GM19035 (cell line): ENCODE data around the gene NFIX.

Source experiments
- ATAC-seq: cut with Tn5 transposase; IDR thresholded peaks from one replicate; pipeline ENCODE4 v1.9.1; 2021; ENCODE audit not compliant: unreplicated experiment

The NFIX gene

DNA sequence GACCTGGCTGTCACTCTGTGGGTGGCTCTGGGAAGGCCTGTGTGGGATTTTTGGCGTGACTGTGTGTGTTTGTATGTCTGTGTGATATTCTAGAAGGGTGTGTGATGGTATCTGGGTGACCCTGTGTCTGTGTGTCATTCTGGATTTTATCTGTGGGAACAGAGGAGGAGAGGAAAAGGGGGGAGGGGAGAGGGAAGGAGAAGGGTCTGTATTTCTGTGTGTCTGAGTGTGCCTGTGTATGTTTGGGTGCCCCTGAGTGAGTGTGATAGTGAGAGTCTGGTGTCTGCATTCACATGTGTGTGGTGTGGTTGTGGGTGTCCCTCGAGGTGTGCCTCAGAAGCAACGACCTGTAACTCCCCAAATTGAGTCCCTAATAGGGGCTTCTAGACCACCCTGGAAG is 8.1 kb upstream of the NFIX start:
- no peak for ATAC-seq

DNA sequence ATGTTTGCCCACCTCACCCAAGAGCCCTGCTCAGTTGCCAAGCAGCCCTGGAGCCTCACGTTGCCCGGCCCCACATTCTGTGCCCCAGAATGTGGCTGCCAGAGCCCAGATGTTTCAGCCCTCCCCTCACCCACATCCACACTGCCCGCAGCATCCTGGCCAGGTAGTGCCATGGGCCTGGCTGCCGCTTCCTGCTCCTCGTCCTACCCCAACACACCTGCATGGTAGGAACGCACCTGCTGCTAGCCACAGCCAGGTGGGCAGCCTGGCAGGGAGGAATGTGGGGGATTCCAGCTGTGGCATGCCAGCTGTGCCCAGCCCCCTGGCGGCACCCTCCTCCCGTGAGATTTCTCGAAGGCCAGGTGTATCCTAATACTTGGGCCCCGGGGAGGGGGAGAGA is 7.5 kb upstream of the NFIX start:
- ATAC-seq = no peak

DNA sequence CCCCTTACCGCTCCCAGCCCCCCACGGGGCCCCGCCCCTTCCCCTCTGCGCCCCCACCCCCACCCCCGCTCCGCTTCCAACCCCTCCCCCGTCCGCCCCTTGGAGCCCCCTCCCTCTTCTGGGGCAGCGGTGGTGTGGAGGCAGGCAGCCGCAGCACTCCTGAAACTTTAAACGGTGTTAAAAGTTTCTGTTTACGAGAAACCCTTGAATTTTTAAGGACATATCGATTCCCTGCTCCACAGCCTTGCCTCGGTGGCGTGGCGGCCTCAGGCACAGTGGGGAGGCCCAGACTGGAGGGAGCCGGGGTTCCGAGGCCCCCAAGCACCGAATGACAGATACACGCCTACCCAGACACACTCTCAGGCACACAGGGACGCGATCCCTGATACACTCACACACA is 4.8 kb upstream of the NFIX start:
- ATAC-seq = no peak

DNA sequence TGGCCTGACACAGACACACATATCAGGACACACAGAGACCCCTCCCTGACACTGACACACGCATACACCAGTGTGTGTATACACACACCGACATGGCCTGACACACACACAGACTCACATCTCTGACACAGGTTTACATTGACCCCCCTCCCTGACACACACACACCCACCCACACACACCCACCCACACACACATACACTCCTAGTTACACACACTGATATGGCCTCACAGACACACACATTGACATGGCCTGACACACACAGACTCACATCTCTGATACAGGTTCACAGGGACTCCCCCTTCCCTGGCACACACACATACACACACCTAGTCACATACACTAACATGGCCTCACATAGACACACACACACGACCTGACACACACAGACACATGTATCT is 4.4 kb upstream of the NFIX start:
- no peak for ATAC-seq

DNA sequence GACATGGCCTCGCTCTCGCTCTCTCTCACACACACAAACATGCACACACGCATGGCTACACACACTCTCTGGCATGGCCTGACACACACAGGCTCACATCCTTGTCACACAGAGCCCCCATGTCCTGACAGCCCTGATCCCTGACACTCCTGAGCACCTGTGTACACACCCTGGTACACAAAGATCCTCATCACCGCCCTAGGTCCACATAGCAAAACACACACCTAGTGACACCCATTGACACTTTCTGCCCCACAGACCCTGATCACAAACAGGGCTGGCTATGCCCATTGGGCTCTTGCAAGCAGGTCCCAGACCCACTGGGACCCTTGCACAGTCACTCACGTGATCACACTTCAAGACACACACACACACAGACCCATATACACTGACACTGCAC is 4.0 kb upstream of the NFIX start:
- ATAC-seq = no peak

DNA sequence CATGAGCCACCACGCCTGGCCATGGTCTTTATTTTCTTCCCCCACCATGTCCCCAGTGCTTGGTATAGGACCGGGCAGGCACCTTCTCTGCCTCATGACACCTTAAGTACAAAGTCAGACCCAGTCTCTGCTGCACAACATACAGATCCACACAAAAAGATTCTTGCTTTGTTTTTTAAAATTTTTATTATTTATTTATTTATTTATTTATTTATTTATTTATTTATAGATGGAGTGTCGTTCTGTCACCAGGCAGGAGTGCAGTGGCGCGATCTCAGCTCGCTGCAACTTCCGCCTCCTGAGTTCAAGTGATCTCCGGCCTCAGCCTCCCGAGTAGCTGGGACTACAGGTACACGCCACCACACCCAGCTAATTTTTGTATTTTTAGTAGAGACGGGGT is 2.5 kb upstream of the NFIX start:
- ATAC-seq = no peak

DNA sequence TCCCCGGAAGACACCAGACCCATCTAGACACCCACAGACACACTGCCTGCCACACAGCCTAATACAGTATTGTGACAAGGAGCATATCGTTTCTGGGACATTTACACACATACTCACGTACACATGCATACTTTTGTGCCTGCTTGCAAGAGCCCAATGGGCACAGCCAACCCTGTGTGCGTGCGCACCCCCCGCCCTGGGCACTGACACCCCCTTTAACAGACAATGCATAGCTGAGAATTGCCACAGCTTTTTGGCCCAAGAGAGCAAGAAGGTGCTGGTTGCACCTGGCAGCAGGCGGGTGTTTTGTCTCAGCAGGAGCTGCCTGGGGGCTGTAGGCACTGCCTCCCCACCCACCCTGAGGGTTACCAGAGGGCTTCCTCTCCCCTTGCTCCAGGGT is 1.7 kb upstream of the NFIX start:
- ATAC-seq = no peak

DNA sequence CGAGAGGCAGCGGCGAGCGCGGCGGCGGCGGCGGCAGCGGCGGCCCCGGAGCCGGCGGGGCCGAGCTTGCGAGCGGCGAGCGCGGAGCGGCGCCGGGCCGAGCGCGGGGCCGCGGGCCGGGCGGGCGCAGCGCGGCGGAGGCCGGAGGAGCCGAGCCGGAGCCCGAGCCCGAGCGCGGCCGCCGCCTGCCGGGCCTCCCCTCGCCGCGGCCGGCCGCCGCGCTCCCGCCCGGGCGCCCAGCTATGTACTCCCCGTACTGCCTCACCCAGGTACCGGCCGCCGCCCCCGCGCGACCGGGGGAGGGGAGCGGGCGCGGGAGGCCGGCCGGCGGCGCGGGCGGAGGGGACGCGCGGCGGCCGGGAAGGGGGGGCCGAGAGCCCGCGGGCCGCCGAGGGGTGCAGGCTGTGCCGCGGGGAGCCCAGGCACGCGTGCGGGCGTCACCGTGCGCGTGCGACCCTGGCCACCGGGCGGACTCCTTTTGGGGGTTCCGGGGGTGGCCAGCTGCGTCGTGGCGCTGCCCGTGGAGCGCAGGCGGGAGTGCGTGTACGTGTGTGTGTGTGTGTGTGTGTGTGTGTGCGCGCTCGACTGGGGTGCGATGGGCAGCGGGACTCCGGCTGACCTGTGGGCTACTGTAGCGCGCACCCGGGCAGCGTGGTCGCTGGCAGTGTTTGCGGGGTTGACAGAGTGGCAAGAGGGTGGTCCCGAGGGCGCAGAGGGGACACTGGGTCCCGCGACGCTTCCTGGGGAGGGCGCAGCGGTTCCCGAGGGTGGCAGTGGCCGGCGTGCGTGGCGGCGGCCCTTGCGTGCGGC is 526 bp downstream of the NFIX start:
- ATAC-seq = no peak

DNA sequence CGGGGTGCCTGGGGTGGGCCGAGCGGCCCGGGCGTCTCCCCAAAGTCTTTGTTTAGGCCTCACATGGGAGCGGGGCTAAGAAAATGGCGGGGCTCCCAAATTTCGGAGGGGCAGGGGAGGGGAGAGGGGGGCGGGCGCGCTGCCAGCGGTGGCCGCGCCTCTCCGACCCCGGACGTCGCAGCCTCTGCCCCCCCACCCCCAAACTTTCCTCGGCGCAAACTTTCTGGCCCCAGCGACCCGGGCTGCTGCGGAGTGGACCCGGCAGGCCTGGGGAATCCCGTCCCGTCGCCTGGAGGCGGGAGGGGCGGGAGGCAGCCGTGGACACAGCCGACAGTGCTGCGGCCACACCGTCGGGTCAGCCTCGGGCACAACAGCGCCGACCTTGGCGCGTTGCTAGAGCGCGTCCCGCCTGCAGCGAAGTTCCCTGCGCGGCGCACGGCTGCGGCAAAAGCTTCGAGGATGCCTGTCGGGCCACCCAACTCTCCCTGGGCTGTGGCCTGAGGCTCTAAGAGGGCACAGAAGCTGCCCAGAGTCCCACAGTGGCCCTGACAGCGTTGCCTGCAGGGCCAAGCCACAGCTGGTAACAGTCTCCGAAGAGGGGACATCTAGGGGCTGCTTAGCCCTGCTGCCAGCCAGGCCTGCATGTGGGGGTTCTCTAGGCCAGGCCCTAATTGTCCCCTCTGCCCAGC is 1.3 kb downstream of the NFIX start:
- ATAC-seq = no peak

DNA sequence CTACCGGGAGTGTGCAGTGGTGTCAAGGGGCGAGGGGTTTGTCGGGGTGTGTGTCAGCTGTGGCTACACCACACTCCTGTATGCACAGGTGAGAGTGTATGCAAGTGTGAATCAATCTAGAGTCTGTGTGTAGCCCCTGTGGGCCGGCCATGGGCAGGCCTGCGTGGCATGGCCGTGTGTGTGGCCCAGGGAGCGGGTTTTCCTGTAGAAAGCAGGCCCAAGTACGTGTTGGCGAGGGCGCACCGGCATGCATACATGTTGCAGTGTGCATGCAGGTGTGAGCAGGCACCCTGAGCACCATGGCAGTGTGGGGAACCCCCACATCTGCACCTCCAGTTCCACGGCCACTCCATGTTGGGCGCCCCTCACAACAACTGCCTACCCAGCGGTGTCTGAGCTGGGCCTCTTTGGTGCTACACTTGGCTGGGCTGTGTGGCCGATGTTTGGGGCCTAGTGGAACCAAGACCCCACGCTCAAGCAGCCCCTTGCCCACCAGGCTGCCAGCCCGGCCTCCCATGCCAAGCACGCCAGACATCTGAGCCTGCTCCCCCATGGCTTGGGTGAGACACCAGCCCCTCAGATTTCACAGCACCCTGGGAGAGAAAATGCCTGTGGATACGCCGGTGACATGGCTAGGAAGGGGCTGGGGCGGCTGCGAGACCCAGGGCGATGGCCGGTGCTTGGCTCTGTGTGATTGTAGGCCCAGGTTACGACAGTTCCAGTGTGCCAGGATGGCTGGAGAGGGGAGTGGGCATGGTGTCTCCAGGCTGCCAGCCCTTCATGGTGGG is 2.1 kb downstream of the NFIX start:
- no peak for ATAC-seq

DNA sequence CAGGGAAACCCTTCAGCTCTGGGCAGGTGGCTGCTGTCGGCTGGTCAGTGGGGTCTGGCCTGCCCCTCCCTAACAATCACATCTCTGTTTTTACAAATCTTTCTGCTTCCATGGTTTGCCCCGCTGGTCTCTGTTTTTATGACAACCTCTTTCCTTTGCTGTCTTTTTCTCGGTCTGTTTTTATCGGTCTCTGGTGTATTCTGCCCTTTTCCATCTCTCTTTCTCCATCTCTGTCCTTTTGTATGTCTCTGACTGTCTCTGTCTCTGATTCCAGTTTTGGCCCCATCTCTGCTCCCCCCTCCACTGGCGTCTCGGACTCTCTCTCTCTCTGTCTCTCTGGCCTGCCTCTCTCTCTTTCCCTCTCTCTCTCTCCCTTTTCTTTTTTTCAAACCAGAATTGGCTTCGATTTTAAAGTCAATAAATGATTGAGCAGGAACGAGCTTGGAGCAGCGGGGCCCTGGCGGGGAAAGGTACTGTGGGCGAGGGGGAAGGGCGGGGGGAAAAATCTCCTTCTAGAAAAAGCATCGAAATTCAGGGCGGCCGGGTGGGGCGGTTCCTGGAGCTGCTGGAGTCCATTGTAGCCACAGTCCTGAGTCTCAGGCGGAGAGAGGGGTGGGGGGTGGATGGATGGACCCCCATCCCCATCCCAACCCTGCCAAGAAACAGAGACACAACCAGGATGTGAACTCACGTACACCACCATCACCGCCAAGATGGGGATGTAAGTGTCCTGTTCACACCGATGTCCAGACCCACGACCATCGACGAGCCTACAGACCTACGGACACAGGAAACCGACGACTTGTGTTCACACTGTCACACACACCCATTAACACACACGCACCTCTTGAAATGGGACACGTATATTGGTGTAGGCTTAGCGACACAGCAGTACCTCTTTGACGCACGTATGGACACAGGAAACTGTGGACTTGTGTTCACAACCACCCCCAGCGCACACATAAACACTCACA is 3.0 kb downstream of the NFIX start:
- ATAC-seq = no peak

DNA sequence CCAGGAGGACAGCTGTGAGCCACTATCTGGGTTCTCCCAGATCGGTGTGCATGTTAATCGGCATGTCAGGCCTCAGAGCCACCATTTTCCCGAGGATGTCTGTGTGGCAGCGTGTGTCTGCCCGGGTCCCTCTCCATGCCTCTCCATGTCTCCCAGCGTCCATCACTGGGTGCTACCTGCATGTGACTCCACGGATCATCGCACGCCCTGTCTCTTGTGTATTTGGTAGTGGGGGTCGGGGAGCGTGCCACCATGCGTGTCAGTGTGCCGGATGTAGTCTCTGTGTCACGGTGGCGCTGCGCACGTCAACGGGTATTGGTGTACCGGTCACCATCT is 5.9 kb downstream of the NFIX start:
- no peak for ATAC-seq

DNA sequence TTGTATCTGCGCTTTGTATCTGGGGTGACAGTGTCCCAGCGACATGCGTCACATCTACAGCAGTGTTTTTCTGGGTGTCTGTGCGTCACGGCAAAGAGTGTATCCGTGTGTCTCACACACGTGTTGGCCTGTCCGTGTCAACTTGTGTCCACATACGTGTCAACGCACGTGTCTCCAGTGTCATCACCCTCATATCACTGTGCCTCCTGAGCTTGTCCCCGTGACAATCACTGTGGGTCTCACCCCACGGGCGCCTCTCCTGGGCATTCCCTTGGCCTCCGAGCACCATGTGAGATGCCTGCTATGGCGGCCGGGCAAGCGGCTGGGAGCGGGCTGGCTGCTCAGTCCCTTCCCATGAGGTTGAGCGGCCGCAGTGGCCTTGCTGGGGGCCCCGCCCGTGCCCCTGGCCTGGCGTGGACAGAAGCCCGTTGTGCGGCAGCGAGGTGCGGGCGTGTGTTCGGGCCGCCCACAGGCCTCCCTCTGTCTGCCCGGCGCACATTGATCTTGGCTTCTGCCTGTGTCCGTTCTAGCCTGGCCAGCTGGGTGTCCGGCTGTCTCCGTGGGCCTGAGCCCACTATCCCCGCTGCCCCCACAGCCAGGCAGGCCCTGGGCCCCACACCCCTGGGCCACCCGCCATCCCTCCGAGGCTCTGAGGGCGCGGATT is 6.4 kb downstream of the NFIX start:
- no peak for ATAC-seq

DNA sequence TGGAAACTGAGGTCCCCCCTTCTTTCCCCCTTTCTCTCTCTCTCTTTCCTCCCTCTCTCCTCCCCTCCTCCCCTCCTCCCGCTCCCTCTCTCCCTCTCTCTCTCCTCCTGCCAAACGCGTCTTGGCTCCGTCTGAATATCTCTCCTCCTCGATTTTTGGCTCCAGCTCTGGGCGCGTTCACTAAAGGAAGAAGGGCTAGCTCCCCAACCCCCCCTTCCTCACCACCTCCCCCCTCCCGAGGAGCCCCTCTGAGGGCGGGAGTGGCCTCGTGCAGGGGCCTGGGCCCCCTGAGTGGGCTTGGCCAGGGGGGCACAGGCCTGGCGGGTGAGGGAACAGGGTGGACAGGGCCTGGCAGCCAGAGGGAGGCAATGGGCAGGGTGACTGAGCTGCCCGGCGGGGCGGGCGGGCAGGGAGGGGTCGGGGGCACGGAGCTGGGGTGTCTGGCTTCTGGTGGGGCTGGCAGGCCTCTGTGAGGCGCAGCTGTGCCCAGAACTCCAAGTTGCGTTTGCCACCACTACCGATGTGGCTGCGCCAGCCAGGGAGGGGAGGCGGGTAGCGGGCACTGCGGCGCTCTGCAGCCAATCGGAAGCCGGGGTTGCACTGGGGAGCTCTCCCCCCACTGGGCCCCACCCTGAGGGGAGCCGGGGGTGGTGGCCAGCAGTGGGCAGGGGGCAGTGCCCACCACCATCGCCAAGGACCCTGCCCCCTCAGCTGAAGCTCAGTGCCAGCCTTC is 7.1 kb downstream of the NFIX start:
- no peak for ATAC-seq

DNA sequence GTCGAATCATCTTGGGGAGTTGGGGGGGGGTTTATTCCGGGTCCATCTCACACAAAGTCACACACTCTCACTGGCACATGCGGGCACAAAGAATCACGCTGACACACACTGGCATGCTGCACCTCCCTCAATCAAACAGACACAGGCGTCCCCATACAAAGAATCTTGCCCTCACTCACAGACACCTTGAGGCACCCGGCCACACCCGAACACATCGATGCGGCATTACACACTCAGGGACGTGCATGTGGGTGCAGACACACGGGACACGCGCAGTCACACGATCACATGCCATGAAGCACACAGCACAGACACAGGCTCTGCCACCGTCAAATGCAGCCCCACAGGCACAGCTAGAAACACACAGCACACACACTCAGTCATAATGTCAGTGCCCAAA is 7.8 kb downstream of the NFIX start:
- no peak for ATAC-seq

DNA sequence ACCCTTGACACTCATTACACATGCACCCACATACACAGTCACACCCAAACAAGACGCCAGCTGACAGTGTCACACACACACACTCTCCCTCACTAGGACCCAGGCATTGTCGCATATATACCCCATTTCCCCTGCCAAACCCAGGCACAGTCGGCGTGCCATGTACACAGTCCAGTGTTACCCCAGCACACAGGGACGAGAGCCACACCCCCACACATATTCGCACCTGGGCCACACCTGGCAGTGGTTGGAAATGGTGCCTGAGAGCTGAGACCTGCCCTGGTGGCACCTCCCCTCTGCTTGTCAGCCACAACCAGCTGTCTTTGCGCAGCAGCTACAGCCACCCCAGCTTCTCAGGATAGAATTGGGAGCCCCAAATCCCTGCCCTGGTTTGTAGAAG is 9.0 kb downstream of the NFIX start:
- no peak for ATAC-seq

DNA sequence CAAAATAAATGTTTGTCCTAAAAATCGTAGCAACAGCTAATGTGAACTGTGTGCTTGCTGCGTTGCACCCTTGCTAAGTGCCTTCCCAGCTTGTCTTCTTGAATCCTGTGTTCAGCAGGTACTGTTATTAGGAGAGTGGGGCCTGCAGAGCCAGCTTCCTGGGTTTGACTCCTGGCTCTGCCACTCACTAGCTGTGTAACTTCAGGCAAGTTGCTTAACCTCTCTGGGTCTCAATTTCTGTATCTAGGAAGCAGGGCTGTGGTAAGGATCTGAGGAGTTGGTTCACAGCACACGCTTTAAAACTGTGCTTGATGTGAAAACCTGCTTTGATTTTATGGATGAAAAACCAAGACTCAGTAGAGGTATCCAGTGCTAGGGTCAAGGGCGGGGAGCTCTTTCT is 10.0 kb downstream of the NFIX start:
- no peak for ATAC-seq

DNA sequence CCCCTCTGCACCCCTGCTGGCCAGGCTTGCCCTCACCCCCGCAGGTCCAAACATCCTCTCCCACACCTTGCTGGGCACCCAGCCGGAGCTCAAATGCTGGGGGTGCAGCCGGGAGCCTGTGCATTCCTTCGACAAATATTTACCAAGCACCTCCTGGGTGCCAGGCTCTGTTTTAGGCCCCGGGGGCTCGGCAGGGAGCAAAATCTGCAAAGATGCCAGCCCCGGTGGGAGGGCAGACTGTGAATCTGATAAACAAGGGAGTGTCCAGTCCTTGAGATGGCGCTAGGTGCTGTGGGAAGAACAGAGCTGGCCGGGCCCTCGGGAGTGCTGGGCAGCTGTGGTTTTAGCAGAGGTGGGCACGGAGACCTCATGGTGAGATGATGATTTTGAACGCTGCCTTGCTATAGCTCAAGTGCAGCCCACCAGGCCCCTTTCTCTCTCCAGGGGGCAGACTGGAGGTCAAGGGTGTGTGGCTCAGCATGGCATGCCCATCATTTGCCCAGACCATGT is 10.6 kb downstream of the NFIX start:
- no peak for ATAC-seq

DNA sequence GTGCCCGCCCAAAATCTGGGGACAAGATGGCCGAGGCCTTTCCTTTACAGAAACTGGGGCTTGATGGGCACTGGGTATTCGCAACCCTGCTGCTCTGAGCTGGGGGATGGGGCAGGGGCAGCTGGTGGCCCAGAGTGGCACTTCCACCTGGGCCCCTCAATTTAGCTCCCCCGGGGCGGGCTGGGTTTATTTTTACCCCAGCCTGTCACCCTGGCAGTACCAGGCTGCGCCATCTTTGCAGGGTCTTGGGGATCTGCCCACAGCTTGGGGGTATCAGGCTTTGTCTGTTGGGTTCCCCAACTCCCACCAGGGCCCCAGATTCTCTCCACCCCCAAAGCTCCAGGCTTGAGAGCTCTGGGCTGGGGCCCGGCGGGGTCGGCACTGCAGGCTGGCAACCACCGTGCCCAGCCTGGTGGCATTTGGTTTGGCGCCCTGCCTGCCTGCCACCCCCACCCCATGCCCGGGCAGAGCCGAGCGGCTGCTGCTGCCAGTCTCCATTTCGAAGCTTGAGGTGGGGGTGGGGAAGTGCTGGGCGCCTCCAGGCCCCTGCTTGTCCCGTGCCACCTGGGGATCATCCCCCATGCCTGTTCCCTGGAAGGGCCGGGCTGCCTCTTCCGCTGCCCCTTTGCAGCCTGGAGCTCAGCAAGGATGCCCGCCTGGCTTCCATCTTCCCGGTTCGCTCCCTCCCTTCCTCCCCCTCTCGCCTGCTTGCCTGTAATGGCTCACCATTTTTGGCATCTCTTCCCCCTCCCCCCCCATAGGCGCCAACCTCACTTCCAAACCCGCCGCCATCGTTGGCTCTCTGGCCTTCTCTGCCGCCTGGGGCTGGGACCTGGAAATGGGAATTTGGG is 11.4 kb downstream of the NFIX start:
- ATAC-seq = no peak
